GM11168 (cell line): ENCODE data around the gene PDE6A.

Experiments
- in situ Hi-C: fragments of 300-500 bp; cut with MboI; formaldehyde crosslinking; loops from one replicate; pipeline ENCODE4 v1.12.0; 2022; ENCODE audit warnings: low sequenced_read_pairs; ENCODE audit not compliant: unreplicated experiment

PDE6A gene

GRCh38 chr5:149849280-149849965 lies 95.2 kb downstream of the PDE6A start:
- in situ Hi-C loops: no loop called here

- in situ Hi-C loops: no loop called here
Measured at GRCh38 chr5:149847611-149848010, 97.0 kb downstream of the PDE6A start.

- in situ Hi-C loops: no loop called here
Measured at GRCh38 chr5:149846021-149846420, 98.6 kb downstream of the PDE6A start.

GRCh38 chr5:149845601-149846000 lies 99.0 kb downstream of the PDE6A start:
- in situ Hi-C loops: no loop called here

- in situ Hi-C loops: no loop called here
Measured at GRCh38 chr5:149841851-149842793, 102.5 kb downstream of the PDE6A start.

GRCh38 chr5:149840226-149840825 lies 104.3 kb downstream of the PDE6A start:
- in situ Hi-C loops: no loop called here

GRCh38 chr5:149839761-149840160 lies 104.8 kb downstream of the PDE6A start:
- in situ Hi-C loops: no loop called here

- in situ Hi-C loops: no loop called here
Measured at GRCh38 chr5:149838881-149839739, 105.5 kb downstream of the PDE6A start.

GRCh38 chr5:149837680-149838269 lies 106.8 kb downstream of the PDE6A start:
- in situ Hi-C loops: no loop called here

- in situ Hi-C loops: no loop called here
Measured at GRCh38 chr5:149836451-149837139, 108.0 kb downstream of the PDE6A start.

- in situ Hi-C loops: no loop called here
Measured at GRCh38 chr5:149834246-149834855, 110.2 kb downstream of the PDE6A start.

GRCh38 chr5:149833116-149833827 lies 111.3 kb downstream of the PDE6A start:
- in situ Hi-C loops: no loop called here

GRCh38 chr5:149832636-149833035 lies 112.0 kb downstream of the PDE6A start:
- in situ Hi-C loops: no loop called here

GRCh38 chr5:149831492-149831891 lies 113.1 kb downstream of the PDE6A start:
- in situ Hi-C loops: no loop called here

- in situ Hi-C loops: no loop called here
Measured at GRCh38 chr5:149830579-149830978, 114.0 kb downstream of the PDE6A start.

GRCh38 chr5:149829954-149830353 lies 114.6 kb downstream of the PDE6A start:
- in situ Hi-C loops: loop anchor here (5.0 kb wide), 1 partner anchor 193 kb away; no protein-coding TSS in a partner anchor

GRCh38 chr5:149828161-149829011 lies 116.2 kb downstream of the PDE6A start:
- in situ Hi-C loops: loop anchor here (5.0 kb wide), 1 partner anchor 191 kb away; no protein-coding TSS in a partner anchor
